Breast epithelium (tissue), 3 donors: ENCODE results near the gene HNRNPA1L2.
"Not testable (repeated sequence)": the region's sequence is repeated elsewhere in the genome, so short reads cannot be mapped to it uniquely, and the experiment has no call there.

Experiments used
- POLR2A ChIP-seq: fragments of 450-650 bp; IDR thresholded peaks from one replicate; pipeline ENCODE4 v1.6.1; 2016; ENCODE audit warnings: antibody characterized with exemption, mild to moderate bottlenecking, moderate library complexity
- POLR2AphosphoS5 ChIP-seq, 3 donors: sonication (generic); formaldehyde crosslinking; IDR thresholded peaks; one replicate each; pipeline ENCODE4 v1.6.1; 2017; ENCODE audit warnings: antibody characterized with exemption in 3 of 3
- TF ChIP-seq, protein P1 (sequence below), 3 donors: fragments of 450-650 bp; IDR thresholded peaks; one replicate each; pipeline ENCODE4 v1.5.1; 2016 to 2017; ENCODE audit warnings: antibody characterized with exemption in 3 of 3, mild to moderate bottlenecking in 3 of 3, moderate library complexity in 3 of 3

- TF ChIP-seq, protein P1, sequence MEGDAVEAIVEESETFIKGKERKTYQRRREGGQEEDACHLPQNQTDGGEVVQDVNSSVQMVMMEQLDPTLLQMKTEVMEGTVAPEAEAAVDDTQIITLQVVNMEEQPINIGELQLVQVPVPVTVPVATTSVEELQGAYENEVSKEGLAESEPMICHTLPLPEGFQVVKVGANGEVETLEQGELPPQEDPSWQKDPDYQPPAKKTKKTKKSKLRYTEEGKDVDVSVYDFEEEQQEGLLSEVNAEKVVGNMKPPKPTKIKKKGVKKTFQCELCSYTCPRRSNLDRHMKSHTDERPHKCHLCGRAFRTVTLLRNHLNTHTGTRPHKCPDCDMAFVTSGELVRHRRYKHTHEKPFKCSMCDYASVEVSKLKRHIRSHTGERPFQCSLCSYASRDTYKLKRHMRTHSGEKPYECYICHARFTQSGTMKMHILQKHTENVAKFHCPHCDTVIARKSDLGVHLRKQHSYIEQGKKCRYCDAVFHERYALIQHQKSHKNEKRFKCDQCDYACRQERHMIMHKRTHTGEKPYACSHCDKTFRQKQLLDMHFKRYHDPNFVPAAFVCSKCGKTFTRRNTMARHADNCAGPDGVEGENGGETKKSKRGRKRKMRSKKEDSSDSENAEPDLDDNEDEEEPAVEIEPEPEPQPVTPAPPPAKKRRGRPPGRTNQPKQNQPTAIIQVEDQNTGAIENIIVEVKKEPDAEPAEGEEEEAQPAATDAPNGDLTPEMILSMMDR (IDR thresholded peaks at IDR 0.05): not testable (repeated sequence)
- TF ChIP-seq POLR2A; POLR2AphosphoS5 (IDR thresholded peaks at IDR 0.05): not testable (repeated sequence)
Measured at GRCh38 chr13:52593812-52594211, 48.4 kb upstream of the HNRNPA1L2 start.
